OCI-LY7 (cell line): Measurements from ENCODE around the gene VAT1L. TPM values are rescaled to one million over a fixed set of nuclear protein-coding genes. Genes with fewer than 3 reads are reported as not detected.

Experiments used
- BruUV-seq: library from RNA; stranded (reverse); fragments of 400-500 nt; replicated peaks from 2 replicates; lab custom pipeline; 2021; lab: Mats Ljungman, UMichigan
- CTCF ChIA-PET: fragments of 300-600 bp; sonication (Branson Sonifier 250); formaldehyde crosslinking; loops from one replicate; lab custom pipeline; 2022; ENCODE audit warnings: antibody characterized with exemption; ENCODE audit not compliant: unreplicated experiment; lab: Charles Lee
- POLR2A ChIA-PET: fragments of 300-600 bp; sonication (Branson Sonifier 250); formaldehyde crosslinking; loops from one replicate; lab custom pipeline; 2022; ENCODE audit warnings: antibody characterized with exemption; lab: Charles Lee
- DNase-seq: peaks from one replicate; pipeline ENCODE4 v3.0.0-alpha.2; 2015; ENCODE audit warnings: low spot score
- H2AFZ ChIP-seq: fragments of 200-600 bp; sonication (generic), shearing (Covaris generic); 2 replicates; pipeline ENCODE4 v1.6.1; 2014; ENCODE audit warnings: mild to moderate bottlenecking, antibody characterized with exemption, low read length, moderate library complexity
- H3K27ac ChIP-seq: fragments of 200-600 bp; sonication (generic); 2 replicates; pipeline ENCODE4 v1.5.1; 2014; ENCODE audit warnings: mixed run types, low read depth, mild to moderate bottlenecking, moderate library complexity, low read length, inconsistent platforms; ENCODE audit not compliant: poor library complexity, severe bottlenecking
- H3K36me3 ChIP-seq: fragments of 200-600 bp; sonication (generic); 2 replicates; pipeline ENCODE4 v1.6.1; 2014; ENCODE audit warnings: mild to moderate bottlenecking, antibody characterized with exemption, low read length, moderate library complexity, mixed read lengths; ENCODE audit not compliant: insufficient read depth
- H3K4me1 ChIP-seq: fragments of 200-600 bp; sonication (generic); 2 replicates; pipeline ENCODE4 v1.5.1; 2014; ENCODE audit warnings: mild to moderate bottlenecking, low read length; ENCODE audit not compliant: insufficient read depth, poor library complexity, severe bottlenecking
- H3K4me2 ChIP-seq: fragments of 200-600 bp; sonication (generic); 2 replicates; pipeline ENCODE4 v1.6.1; 2014; ENCODE audit warnings: mild to moderate bottlenecking, low read length
- H3K4me3 ChIP-seq: fragments of 200-600 bp; sonication (generic); 2 replicates; pipeline ENCODE4 v1.5.1; 2014; ENCODE audit warnings: mild to moderate bottlenecking, low read depth, low read length; ENCODE audit not compliant: poor library complexity, severe bottlenecking
- H3K79me2 ChIP-seq: fragments of 200-600 bp; sonication (generic); 2 replicates; pipeline ENCODE4 v1.6.1; 2016; ENCODE audit warnings: low read depth, mild to moderate bottlenecking, low read length, moderate library complexity, mixed read lengths; ENCODE audit not compliant: insufficient read depth
- H3K9me2 ChIP-seq: fragments of 200-600 bp; sonication (generic); 2 replicates; pipeline ENCODE4 v1.6.1; 2016; ENCODE audit warnings: mild to moderate bottlenecking, low read length, mixed read lengths; ENCODE audit not compliant: insufficient read depth
- H3K9me3 ChIP-seq: fragments of 200-600 bp; sonication (generic); 2 replicates; pipeline ENCODE4 v1.6.1; 2014; ENCODE audit warnings: mild to moderate bottlenecking, mixed run types, low read length, mixed read lengths
- H4K20me1 ChIP-seq: fragments of 200-600 bp; sonication (generic); 2 replicates; pipeline ENCODE4 v1.6.1; 2014; ENCODE audit warnings: mild to moderate bottlenecking, antibody characterized with exemption, low read length, moderate library complexity, mixed read lengths; ENCODE audit not compliant: insufficient read depth
- CTCF ChIP-seq: fragments of 200-600 bp; sonication (generic); conservative IDR thresholded peaks from 2 replicates; pipeline ENCODE4 v1.5.1; 2014; ENCODE audit warnings: mild to moderate bottlenecking, antibody characterized with exemption, low read length, moderate library complexity, mixed read lengths
- EZH2phosphoT487 ChIP-seq: fragments of 200-600 bp; sonication (generic); IDR thresholded peaks from 2 replicates; pipeline ENCODE4 v1.6.1; 2018; ENCODE audit warnings: low read depth, borderline replicate concordance, mild to moderate bottlenecking, mixed run types, antibody characterized with exemption, low read length, moderate library complexity, mixed read lengths
- intact Hi-C: fragments of 100-400 bp; cut with micrococcal nuclease; formaldehyde crosslinking; loops from one replicate; pipeline ENCODE4 v1.10.0; 2022; ENCODE audit not compliant: unreplicated experiment
- total RNA-seq, 2 experiments: library from RNA; depleted of rRNA in 1 of 2; stranded (reverse); fragments of >200 nt in 1 of 2; shearing (Covaris generic) in 1 of 2; gene quantifications; 2 replicates each; pipeline ENCODE4 v1.2.3, GENCODE V29; 2014 to 2022

VAT1L gene
- total RNA-seq, 2 experiments from 2014 or later: not detected

DNA sequence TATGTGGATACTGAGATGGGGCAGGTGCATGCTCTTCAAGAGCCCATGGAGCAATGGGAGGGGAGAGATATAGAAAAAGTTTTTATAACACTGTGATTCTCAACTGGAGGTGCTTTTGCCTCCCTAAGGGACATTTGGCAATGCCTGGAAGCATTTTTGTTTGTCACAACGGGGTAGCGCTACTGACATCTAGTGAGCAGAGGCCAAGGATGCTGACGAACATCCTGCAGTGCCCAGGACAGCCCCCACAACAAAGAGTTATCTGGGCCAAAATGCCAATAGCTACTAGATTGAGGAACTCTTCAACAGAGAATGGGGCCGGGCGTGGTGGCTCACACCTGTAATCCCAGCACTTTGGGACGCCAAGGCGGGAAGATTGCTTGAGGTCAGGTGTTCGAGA is 166.8 kb downstream of the VAT1L start:
- Histone ChIP-seq H4K20me1 (no peaks in the 10 kb centered on the region), H3K79me2 (no peaks in the 10 kb centered on the region), H3K27ac (no peak overlapping the region), H3K36me3 (no peaks in the 10 kb centered on the region), H3K4me2 (no peak overlapping the region), H3K4me1 (no peaks in the 10 kb centered on the region), H2AFZ (no peak overlapping the region), H3K9me2 (no peaks in the 10 kb centered on the region), H3K9me3 (no peaks in the 10 kb centered on the region), H3K4me3 (no peak overlapping the region)
- TF ChIP-seq EZH2phosphoT487 (no peak), CTCF (no peak)
- no peak for DNase-seq
- intact Hi-C loops: no loop called here
- no TSS peak for BruUV-seq
- ChIA-PET POLR2A (interaction anchor here (0.6 kb wide), 1 partner anchor 248 kb away, joined by 3 read pairs; no protein-coding TSS in a partner anchor), CTCF (no interaction called here)

GRCh38 chr16:77956231-77956630 is 167.9 kb downstream of the VAT1L start:
- DNase-seq: no peak
- Histone ChIP-seq H2AFZ (no peak overlapping the region), H3K4me1 (no peaks in the 10 kb centered on the region), H3K4me2 (no peak overlapping the region), H3K36me3 (no peaks in the 10 kb centered on the region), H3K9me3 (no peaks in the 10 kb centered on the region), H4K20me1 (no peaks in the 10 kb centered on the region), H3K4me3 (no peak overlapping the region), H3K79me2 (no peaks in the 10 kb centered on the region), H3K27ac (no peak overlapping the region), H3K9me2 (no peaks in the 10 kb centered on the region)
- intact Hi-C loops: no loop called here
- ChIA-PET POLR2A (no interaction called here), CTCF (no interaction called here)
- TF ChIP-seq CTCF: no peak
- no peak for TF ChIP-seq EZH2phosphoT487
- no TSS peak for BruUV-seq

DNA sequence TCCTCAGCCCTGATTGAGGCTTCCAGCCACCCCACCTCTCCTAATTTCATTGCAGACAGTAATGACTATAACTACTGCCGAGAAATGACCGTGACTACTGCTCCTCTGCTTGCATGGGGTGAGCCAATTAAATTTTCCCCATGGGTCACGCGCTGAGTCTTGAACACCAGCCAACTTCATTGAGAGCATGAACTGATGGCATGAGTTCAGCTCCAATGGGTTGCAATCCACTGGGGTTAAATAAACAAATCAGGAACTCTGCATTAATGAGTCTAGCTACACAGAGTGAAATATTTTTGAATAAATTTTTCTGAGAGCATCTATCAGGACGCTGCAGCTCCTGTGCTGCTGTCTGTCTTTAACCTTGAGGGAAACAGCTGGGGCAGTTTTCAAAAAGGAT is 172.4 kb downstream of the VAT1L start:
- TF ChIP-seq EZH2phosphoT487 (no peak), CTCF (no peak)
- H3K4me3 ChIP-seq: no peak overlapping the region
- no peak overlapping the region for H2AFZ ChIP-seq
- H3K9me3 ChIP-seq: no peaks in the 10 kb centered on the region
- CTCF ChIA-PET: no interaction called here
- H3K4me2 ChIP-seq: no peak overlapping the region
- H3K4me1 ChIP-seq: no peaks in the 10 kb centered on the region
- BruUV-seq: no TSS peak
- no peak for DNase-seq
- POLR2A ChIA-PET: no interaction called here
- intact Hi-C loops: no loop called here
- H4K20me1 ChIP-seq: no peaks in the 10 kb centered on the region
- no peaks in the 10 kb centered on the region for H3K79me2 ChIP-seq
- H3K9me2 ChIP-seq: no peaks in the 10 kb centered on the region
- H3K36me3 ChIP-seq: no peaks in the 10 kb centered on the region
- no peak overlapping the region for H3K27ac ChIP-seq
